ENCODE data around the gene TNFRSF4.

DNA sequence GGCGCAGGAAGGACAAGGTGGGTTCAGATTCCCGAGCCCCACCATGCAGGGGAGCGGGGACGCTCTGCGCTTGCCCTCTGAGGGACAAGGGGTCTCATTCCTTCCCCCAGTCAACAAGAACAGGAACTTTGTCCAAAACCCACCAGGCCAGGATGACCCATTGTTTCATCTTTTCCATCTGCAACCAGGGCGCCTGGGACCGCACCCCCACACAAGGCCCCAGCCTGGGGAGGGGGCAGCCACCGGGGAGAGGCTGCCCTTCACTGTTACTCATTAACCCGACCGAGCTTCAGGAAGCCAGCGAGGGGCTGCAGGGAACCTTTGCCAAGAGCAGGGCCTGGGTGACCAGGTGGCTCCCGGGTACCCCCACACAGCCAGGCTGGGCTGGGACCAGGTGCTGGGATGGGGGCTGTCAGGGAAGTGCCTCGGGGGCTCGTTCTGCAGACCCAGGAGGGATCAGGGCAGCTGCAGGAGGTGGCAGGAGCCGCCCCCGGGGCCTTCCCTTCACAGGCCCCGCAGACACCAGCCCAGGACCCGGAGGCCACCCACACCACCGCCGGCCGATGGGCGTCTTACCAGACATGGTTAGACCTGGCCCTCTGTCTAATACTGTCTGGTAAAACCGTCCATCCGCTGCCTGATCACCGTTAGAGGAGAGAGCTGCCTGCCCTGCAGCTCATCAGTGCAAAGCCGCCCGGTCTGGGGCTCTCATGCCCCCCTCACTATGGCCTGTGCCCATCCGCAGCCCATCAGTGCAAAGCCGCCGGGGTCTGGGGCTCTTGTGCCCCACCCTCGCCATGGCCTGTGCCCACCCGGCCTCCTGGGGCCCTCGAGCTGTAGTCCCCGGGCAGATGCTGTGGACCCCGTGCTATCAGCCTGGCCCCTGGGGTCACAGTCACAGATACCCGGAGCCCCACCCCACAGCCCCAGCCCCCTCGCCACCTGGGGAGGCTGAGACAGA is 45.2 kb downstream of the TNFRSF4 start:
- TF ChIP-seq, protein P1, sequence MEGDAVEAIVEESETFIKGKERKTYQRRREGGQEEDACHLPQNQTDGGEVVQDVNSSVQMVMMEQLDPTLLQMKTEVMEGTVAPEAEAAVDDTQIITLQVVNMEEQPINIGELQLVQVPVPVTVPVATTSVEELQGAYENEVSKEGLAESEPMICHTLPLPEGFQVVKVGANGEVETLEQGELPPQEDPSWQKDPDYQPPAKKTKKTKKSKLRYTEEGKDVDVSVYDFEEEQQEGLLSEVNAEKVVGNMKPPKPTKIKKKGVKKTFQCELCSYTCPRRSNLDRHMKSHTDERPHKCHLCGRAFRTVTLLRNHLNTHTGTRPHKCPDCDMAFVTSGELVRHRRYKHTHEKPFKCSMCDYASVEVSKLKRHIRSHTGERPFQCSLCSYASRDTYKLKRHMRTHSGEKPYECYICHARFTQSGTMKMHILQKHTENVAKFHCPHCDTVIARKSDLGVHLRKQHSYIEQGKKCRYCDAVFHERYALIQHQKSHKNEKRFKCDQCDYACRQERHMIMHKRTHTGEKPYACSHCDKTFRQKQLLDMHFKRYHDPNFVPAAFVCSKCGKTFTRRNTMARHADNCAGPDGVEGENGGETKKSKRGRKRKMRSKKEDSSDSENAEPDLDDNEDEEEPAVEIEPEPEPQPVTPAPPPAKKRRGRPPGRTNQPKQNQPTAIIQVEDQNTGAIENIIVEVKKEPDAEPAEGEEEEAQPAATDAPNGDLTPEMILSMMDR (IDR thresholded peaks at IDR 0.05) = no peak
- TF ChIP-seq EP300 (IDR thresholded peaks at IDR 0.05) = no peak
- TF ChIP-seq POLR2A (IDR thresholded peaks at IDR 0.05) = no peak
- TF ChIP-seq POLR2AphosphoS5 (IDR thresholded peaks at IDR 0.05) = no peak

Data from upper lobe of left lung (tissue), 4 donors.